ENCODE data around the gene PCDH12.
A peak's percentile ranks its signal among the peaks of the same experiment; 100 is the strongest.

The PCDH12 gene

GRCh38 chr5:141909212-141909611 lies 48.8 kb downstream of the PCDH12 start:
- no peak for DNase-seq

DNA sequence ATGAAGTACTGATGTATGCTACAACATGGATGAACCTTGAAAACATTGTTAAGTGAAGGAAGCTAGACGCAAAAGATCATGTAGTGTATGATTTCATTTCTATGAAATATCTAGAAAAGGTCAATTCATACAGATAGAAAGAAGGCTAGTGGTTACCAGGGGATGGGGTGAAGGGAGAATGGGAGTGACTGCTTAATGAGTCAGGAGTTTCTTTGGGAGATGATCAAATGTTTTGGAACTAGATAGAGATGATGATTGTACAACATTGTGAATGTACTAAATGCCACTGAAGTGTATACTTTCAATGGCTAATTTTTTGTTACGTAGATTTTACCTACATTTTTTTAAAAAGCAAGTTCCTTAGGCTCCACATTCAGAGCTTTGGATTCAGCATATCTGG lies 49.2 kb downstream of the PCDH12 start:
- Histone ChIP-seq H3K27ac (no peak overlapping the region), H3K36me3 (no peaks in the 10 kb centered on the region), H3K9me3 (ENCODE audit: severe bottlenecking) (no peaks in the 10 kb centered on the region), H3K27me3 (ENCODE audit: insufficient read depth, low read depth, severe bottlenecking) (no peaks in the 10 kb centered on the region), H3K4me3 (ENCODE audit: low read depth, low read length) (no peak overlapping the region)
- DNase-seq = no peak
- no peak for TF ChIP-seq CTCF (IDR thresholded peaks at IDR 0.05; ENCODE audit: low read depth, low read length)

More at GRCh38 chr5:141909212-141909611, 48.8 kb downstream of the PCDH12 start:
- no peak for TF ChIP-seq CTCF (IDR thresholded peaks at IDR 0.05; ENCODE audit: low read depth, low read length)
- Histone ChIP-seq H3K27me3 (ENCODE audit: insufficient read depth, low read depth, severe bottlenecking) (no peaks in the 10 kb centered on the region), H3K4me3 (ENCODE audit: low read depth, low read length) (no peak overlapping the region), H3K36me3 (no peaks in the 10 kb centered on the region), H3K27ac (no peak overlapping the region), H3K9me3 (ENCODE audit: severe bottlenecking) (no peaks in the 10 kb centered on the region)

DNA sequence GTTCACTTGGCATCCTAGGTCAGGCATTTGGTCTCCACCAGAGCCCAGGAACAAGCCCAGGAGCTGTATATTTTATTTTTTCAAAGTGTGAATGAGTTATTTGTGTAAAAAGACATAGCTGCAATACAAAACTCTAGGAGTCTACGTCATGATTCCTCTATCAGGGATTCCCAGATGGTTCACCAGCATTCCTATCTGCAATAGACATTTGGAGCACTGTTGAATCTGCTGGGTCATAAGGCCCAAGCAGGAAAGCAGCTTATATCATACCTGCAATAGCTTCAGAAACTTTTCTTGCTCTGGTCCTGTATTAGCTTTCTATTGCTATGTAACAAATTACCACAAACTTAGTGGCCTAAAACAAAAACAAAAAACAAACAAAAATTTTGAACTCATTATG lies 51.0 kb downstream of the PCDH12 start:
- no peak overlapping the region for H3K27ac ChIP-seq
- no peaks in the 10 kb centered on the region for H3K9me3 ChIP-seq (ENCODE audit: severe bottlenecking)
- no peak for TF ChIP-seq CTCF (IDR thresholded peaks at IDR 0.05; ENCODE audit: low read depth, low read length)
- H3K36me3 ChIP-seq = no peaks in the 10 kb centered on the region
- H3K4me3 ChIP-seq (ENCODE audit: low read depth, low read length) = no peak overlapping the region
- H3K27me3 ChIP-seq (ENCODE audit: insufficient read depth, low read depth, severe bottlenecking) = no peaks in the 10 kb centered on the region
- no peak for DNase-seq

DNA sequence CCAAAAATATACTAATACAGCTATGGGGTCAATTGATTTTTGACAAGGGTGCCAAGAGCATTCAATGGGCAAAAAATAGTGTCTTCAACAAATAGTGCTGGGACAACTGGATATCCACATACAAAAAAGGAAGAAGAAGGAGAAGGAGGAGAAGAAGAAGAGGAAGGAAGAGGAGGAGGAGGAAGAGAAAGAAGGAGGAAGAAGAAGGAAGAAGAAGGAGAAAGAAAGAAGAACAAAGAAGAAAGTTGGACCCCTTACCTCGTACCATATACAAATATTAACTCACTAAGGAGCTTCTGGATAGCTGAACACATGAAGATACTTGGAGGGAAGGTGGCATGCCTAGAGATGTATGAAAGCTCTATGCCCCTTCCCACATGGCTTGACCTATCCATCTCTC lies 51.5 kb downstream of the PCDH12 start:
- Histone ChIP-seq H3K27me3 (ENCODE audit: insufficient read depth, low read depth, severe bottlenecking) (no peaks in the 10 kb centered on the region), H3K9me3 (ENCODE audit: severe bottlenecking) (no peaks in the 10 kb centered on the region), H3K36me3 (no peaks in the 10 kb centered on the region), H3K27ac (no peak overlapping the region), H3K4me3 (ENCODE audit: low read depth, low read length) (no peak overlapping the region)
- no peak for DNase-seq
- TF ChIP-seq CTCF (IDR thresholded peaks at IDR 0.05; ENCODE audit: low read depth, low read length) = no peak

GRCh38 chr5:141904551-141904950 lies 53.5 kb downstream of the PCDH12 start:
- no peak for TF ChIP-seq CTCF (IDR thresholded peaks at IDR 0.05; ENCODE audit: low read depth, low read length)
- Histone ChIP-seq H3K36me3 (no peaks in the 10 kb centered on the region), H3K4me3 (ENCODE audit: low read depth, low read length) (no peak overlapping the region), H3K27me3 (ENCODE audit: insufficient read depth, low read depth, severe bottlenecking) (no peaks in the 10 kb centered on the region), H3K9me3 (ENCODE audit: severe bottlenecking) (no peaks in the 10 kb centered on the region), H3K27ac (no peak overlapping the region)
- peak; percentile 25 for DNase-seq

DNA sequence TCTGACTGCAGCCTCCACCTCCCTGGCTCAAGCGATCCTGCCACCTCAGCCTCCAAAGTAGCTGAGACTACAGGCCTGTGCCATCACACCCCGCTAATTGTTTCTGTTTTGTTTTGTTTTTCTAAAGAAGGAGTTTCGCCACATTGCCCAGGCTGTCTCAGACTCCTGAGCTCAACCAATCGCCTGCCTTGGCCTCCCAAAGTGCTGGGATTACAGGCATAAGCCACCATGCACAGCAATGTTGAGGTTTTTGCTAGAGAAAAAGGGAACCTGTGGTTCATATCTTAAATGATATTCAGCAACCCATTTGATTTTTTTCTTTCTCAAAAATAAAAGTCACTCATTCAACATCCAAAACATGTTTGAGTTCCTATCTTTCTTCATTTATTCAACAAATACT lies 54.7 kb downstream of the PCDH12 start:
- no peaks in the 10 kb centered on the region for H3K9me3 ChIP-seq (ENCODE audit: severe bottlenecking)
- no peaks in the 10 kb centered on the region for H3K27me3 ChIP-seq (ENCODE audit: insufficient read depth, low read depth, severe bottlenecking)
- no peak overlapping the region for H3K27ac ChIP-seq
- no peaks in the 10 kb centered on the region for H3K36me3 ChIP-seq
- no peak overlapping the region for H3K4me3 ChIP-seq (ENCODE audit: low read depth, low read length)
- no peak for TF ChIP-seq CTCF (IDR thresholded peaks at IDR 0.05; ENCODE audit: low read depth, low read length)
- no peak for DNase-seq
